C4-2B (cell line): Measurements from ENCODE around the gene KCNC4.

ENCODE experiments used
- H3K27ac ChIP-seq: fragments of 450-650 bp; 2 replicates; pipeline ENCODE4 v1.5.1; 2017
- ZFX ChIP-seq: fragments of 450-650 bp; IDR thresholded peaks from 2 replicates; pipeline ENCODE4 v1.6.1; 2017
- TF ChIP-seq, protein P1 (sequence below): fragments of 450-650 bp; conservative IDR thresholded peaks from 2 replicates; pipeline ENCODE4 v1.5.1; 2017; ENCODE audit warnings: mild to moderate bottlenecking

Gene KCNC4

DNA sequence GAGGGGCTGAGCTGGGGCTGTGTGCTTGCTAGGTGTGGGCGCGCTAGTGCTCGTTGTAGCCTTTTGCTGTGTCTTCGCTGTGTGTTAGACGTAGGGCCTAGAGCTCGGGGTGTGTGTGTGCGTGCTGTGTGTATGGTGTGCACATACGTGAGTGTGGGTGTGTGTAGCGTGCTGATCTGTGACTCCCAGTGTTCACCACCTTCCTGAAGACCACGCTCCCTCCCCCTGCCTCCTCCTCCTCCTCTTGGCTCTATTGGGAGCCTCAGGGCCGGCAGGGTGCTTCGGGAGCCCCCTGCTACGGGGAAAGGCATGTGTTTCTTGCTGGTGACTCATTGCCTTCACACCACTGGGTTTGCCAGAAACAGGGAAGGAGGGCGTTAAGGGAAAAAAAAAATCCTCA is 9.4 kb upstream of the KCNC4 start:
- TF ChIP-seq, protein P1, sequence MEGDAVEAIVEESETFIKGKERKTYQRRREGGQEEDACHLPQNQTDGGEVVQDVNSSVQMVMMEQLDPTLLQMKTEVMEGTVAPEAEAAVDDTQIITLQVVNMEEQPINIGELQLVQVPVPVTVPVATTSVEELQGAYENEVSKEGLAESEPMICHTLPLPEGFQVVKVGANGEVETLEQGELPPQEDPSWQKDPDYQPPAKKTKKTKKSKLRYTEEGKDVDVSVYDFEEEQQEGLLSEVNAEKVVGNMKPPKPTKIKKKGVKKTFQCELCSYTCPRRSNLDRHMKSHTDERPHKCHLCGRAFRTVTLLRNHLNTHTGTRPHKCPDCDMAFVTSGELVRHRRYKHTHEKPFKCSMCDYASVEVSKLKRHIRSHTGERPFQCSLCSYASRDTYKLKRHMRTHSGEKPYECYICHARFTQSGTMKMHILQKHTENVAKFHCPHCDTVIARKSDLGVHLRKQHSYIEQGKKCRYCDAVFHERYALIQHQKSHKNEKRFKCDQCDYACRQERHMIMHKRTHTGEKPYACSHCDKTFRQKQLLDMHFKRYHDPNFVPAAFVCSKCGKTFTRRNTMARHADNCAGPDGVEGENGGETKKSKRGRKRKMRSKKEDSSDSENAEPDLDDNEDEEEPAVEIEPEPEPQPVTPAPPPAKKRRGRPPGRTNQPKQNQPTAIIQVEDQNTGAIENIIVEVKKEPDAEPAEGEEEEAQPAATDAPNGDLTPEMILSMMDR, result no peak
- TF ChIP-seq ZFX, result no peak
- H3K27ac ChIP-seq, result no peak overlapping the region

GRCh38 chr1:110201157-110201825 is 8.8 kb upstream of the KCNC4 start:
- H3K27ac ChIP-seq, result no peak overlapping the region
- no peak for TF ChIP-seq ZFX
- TF ChIP-seq, protein P1, result no peak

DNA sequence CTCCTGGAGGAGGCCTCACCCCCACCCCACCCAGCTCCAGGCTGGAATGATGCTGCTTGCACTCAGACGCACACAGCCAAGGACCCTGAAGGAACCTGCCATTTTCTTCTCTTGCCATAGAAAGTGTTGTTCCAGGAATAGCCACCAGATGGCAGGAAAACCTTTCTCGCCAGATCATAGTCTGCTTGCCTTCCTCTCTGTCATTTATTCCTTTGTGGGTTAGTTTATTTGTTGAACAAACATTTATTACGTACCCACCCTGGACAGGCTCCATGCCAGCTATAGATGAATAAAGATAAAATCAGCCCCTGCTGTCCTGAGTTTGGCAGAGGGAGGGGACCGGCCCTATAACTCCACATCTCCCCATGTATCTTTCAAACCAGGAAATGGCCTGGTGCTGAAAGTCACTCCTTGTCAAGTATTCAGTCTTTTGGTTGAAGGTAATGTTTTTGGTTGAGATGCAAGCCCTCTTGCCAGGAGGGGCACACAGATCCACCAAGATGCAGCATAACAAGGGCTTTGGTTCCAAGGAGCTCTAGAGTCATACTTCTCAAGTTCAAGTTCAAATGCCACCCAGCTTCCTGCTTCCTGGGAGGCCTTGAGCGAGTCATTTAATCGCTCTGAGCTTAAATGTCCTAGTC is 7.0 kb upstream of the KCNC4 start:
- TF ChIP-seq ZFX, result no peak
- TF ChIP-seq, protein P1, result peak; percentile 93
- H3K27ac ChIP-seq, result peak overlapping the region; percentile 41

GRCh38 chr1:110205156-110205555 is 5.0 kb upstream of the KCNC4 start:
- TF ChIP-seq ZFX, result no peak
- TF ChIP-seq, protein P1, result no peak
- no peak overlapping the region for H3K27ac ChIP-seq

DNA sequence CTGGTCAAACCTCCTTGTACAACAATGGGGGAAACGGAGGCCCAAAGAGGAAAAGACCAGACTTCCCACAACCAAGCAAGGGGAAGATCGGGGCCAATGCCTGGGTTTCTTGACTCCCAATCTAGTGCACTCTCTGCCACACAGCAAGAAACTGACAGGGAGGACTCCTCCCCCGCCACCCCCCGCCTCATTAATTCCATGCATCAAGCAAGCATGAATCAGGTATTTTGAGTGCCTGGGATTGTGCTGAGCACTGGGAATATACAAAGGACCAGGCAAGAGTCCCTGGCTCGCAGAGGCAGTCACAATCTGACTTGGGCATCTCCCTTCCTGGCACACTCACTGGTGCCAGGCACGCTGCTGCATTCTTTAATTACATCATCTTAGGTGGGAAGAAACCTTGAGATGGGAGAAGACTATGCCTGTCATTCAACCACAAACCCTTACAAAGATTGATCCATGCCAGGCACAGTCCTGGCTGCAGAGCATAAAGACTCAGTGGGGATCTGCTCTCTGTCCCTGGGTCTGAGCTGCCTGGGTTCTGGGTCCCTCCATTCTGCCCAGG is 4.4 kb upstream of the KCNC4 start:
- no peak overlapping the region for H3K27ac ChIP-seq
- TF ChIP-seq ZFX, result no peak
- TF ChIP-seq, protein P1, result no peak

DNA sequence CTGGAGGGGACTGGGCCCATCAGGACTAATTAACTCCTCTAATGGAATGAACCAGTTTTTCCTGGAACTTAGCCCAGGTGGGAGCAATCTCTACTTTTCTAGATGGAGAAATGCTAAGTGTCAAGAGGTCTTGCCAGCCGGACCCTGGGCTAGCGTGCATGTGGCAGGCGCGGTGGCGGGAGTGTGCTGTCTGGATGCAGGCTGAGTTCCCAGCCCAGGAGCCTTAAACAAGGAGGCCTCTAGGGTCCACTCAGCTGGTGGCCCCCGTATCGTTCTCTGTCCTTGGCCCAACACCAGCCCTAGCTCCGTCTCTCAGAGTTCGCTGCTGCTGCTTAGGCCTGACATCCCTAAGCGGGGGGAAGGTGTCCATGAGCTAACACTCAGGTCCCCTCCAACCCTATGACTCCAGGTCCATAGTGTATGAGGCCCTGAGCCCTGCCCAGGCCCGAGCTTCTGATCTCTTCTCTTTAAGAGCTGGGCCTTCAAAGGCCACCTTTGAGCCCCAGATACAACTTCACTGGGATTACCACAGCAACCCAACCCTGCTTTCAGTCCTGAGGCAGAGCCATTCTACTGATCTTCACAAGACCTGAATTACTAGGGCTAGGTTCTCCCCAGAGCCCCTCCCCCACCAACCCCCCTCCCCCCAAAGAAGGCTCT is 3.7 kb upstream of the KCNC4 start:
- H3K27ac ChIP-seq, result no peak overlapping the region
- TF ChIP-seq, protein P1, result no peak
- no peak for TF ChIP-seq ZFX

GRCh38 chr1:110207831-110208230 is 2.3 kb upstream of the KCNC4 start:
- TF ChIP-seq, protein P1, result peak; percentile 92
- no peak for TF ChIP-seq ZFX
- no peak overlapping the region for H3K27ac ChIP-seq
